Spleen (tissue), 11 donors: ENCODE results near the gene PHOSPHO1. TPM values are rescaled to one million over a fixed set of nuclear protein-coding genes. Genes with fewer than 3 reads are reported as not detected.

ENCODE experiments used
- DNase-seq: peaks from one replicate; pipeline ENCODE4 v3.0.0-alpha.2; 2020
- H3K27ac ChIP-seq, 8 donors: fragments of 200-600 bp; sonication (generic) in 7 of 8; 1 replicate in 4 of 8; 2 replicates in 4 of 8; pipeline versions ENCODE4 v1.5.0 to v1.8.0; 2016 to 2021; ENCODE audit warnings: inconsistent platforms in 4 of 8, mild to moderate bottlenecking in 4 of 8, moderate library complexity in 1 of 8
- H3K27me3 ChIP-seq, 7 donors: fragments of 200-600 bp; sonication (generic) in 6 of 7; replicated peaks in 1 of 7; 1 replicate in 4 of 7; 2 replicates in 3 of 7; pipeline versions ENCODE4 v1.5.0 to v1.8.0; 2016 to 2021; ENCODE audit warnings: inconsistent platforms in 3 of 7, mild to moderate bottlenecking in 1 of 7
- H3K36me3 ChIP-seq, 6 donors: fragments of 200-600 bp; sonication (generic) in 5 of 6; 1 replicate in 4 of 6; 2 replicates in 2 of 6; pipeline versions ENCODE4 v1.5.0 to v1.8.0; 2016 to 2021; ENCODE audit warnings: inconsistent platforms in 2 of 6
- H3K4me1 ChIP-seq, 6 donors: fragments of 200-600 bp; sonication (generic) in 5 of 6; 1 replicate in 3 of 6; 2 replicates in 3 of 6; pipeline versions ENCODE4 v1.5.0 to v1.8.0; 2016 to 2021; ENCODE audit warnings: inconsistent platforms in 3 of 6
- H3K4me3 ChIP-seq, 8 donors: fragments of 200-600 bp; sonication (generic) in 7 of 8; 1 replicate in 4 of 8; 2 replicates in 4 of 8; pipeline versions ENCODE4 v1.5.0 to v1.8.0; 2016 to 2021; ENCODE audit warnings: inconsistent platforms in 4 of 8, mild to moderate bottlenecking in 4 of 8, moderate library complexity in 2 of 8
- H3K9me3 ChIP-seq, 8 donors: fragments of 200-600 bp; sonication (generic) in 7 of 8; 1 replicate in 4 of 8; 2 replicates in 4 of 8; pipeline versions ENCODE4 v1.5.0 to v1.8.0; 2016 to 2021; ENCODE audit warnings: inconsistent platforms in 4 of 8
- POLR2A ChIP-seq, 3 donors: fragments of 450-650 bp; IDR thresholded peaks; one replicate each; pipeline ENCODE4 v1.5.1; 2017; ENCODE audit warnings: antibody characterized with exemption in 3 of 3, mild to moderate bottlenecking in 1 of 3
- POLR2AphosphoS5 ChIP-seq, 3 donors: sonication (generic); formaldehyde crosslinking; IDR thresholded peaks; one replicate each; pipeline ENCODE4 v1.5.1; 2017; ENCODE audit warnings: antibody characterized with exemption in 3 of 3
- WGBS, 5 donors: extraction: QIAGEN DNeasy Blood & Tissue Kit in 3 of 5; methylation state at CpG; one replicate each; pipeline versions ENCODE4 v1.1.5 to v1.1.7; 2013 to 2018; 5-methylcytosine and 5-hydroxymethylcytosine counted together
- intact Hi-C: fragments of 100-400 bp; cut with DNase I; formaldehyde crosslinking; loops from one replicate; pipeline ENCODE4 v1.15.0; 2023; ENCODE audit warnings: low total_unique reads
- polyA plus RNA-seq, 3 donors: library from polyadenylated mRNA; stranded (reverse); fragments of 200-250 nt; gene quantifications; one replicate each; pipeline ENCODE4 v1.2.1, GENCODE V29; 2013
- total RNA-seq, 7 donors: library from RNA; depleted of rRNA in 3 of 7; stranded (reverse); fragments of >200 nt in 3 of 7; fragmentation: NEBNext Ultra II Directional in 4 of 7; extraction: Animal tissue kit (Norgen Biotek cat#: 25700) in 4 of 7; gene quantifications; one replicate each; pipeline versions ENCODE4 v1.1.0 to v1.2.1, GENCODE V29; 2016 to 2021
- TF ChIP-seq, protein P1 (sequence below), 11 experiments: fragments of 200-600 bp in 7 of 11; fragments of 450-650 bp in 4 of 11; sonication (generic) in 4 of 11; IDR thresholded peaks in 8 of 11; conservative IDR thresholded peaks in 3 of 11; 1 replicate in 7 of 11; 2 replicates in 4 of 11; pipeline versions ENCODE4 v1.4.0 to v1.8.0; 2016 to 2021; ENCODE audit warnings: antibody characterized with exemption in 11 of 11, inconsistent platforms in 4 of 11, mild to moderate bottlenecking in 1 of 11
- donor health status: healthy with polysubstance abuse.
- donor health status: DM: no; HTN: no; CAD: no; lungs with moderate emphysema.
- donor health status: DM: no; HTN: no; CAD: no.
- donor health status: Bipolar disorder and iron deficiency.
- donor health status: healthy.
- donor health status: DM: no; HTN: no; CAD: no.
- donor health status: DM: yes; HTN: yes; CAD: no.

The PHOSPHO1 gene
- total and polyA plus RNA-seq, 10 donors: 0.80 to 12.2 (median 3.9) TPM

DNA sequence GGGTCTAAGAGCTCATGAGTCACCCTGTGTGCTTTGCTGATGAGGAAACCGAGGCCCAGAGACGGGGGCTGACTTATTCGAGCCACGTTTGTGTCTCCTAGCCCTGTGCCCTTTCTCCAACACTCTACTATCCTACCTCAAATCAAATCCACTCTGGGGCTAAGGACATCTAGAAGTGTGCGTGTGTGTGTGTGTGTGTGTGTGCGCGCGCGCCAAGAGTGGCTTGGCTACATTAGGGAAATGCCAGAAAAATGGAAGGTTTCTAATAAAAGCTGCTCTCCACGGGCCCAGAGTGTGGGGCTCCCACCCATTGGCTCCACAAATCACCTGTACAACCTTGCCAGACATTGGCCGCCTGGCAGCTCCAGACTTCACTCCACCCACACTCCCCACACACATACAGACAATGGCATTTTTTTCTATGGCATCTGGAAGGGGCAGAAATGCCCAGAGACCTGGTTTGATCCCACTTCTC, 30.3 kb upstream of the PHOSPHO1 start:
- Histone ChIP-seq H3K27ac (peak overlapping the region; percentile 29 to 93 (median 79)), H3K9me3 (no peaks in the 10 kb centered on the region), H3K36me3 (no peaks in the 10 kb centered on the region), H3K4me1 (peaks cover 0 to 29% (median 12%) of the 10 kb centered on the region in 6 donors), H3K4me3 (peak overlapping the region; percentile 35 to 74 (median 47)), H3K27me3 (peaks cover 0 to 22% (median 0%) of the 10 kb centered on the region in 7 donors)
- TF ChIP-seq POLR2A (IDR thresholded peaks at IDR 0.05): no peak
- TF ChIP-seq, protein P1, sequence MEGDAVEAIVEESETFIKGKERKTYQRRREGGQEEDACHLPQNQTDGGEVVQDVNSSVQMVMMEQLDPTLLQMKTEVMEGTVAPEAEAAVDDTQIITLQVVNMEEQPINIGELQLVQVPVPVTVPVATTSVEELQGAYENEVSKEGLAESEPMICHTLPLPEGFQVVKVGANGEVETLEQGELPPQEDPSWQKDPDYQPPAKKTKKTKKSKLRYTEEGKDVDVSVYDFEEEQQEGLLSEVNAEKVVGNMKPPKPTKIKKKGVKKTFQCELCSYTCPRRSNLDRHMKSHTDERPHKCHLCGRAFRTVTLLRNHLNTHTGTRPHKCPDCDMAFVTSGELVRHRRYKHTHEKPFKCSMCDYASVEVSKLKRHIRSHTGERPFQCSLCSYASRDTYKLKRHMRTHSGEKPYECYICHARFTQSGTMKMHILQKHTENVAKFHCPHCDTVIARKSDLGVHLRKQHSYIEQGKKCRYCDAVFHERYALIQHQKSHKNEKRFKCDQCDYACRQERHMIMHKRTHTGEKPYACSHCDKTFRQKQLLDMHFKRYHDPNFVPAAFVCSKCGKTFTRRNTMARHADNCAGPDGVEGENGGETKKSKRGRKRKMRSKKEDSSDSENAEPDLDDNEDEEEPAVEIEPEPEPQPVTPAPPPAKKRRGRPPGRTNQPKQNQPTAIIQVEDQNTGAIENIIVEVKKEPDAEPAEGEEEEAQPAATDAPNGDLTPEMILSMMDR (IDR thresholded peaks at IDR 0.05 in 8 of 11, conservative IDR thresholded peaks at IDR 0.05 in 3 of 11): no peak
- no peak for TF ChIP-seq POLR2AphosphoS5 (IDR thresholded peaks at IDR 0.05)
- intact Hi-C loops: no loop called here
- DNase-seq: no peak
- 43 to 56% (median 54%) methylated on average over 11 of the region's 11 CpGs for WGBS, 5 donors

DNA sequence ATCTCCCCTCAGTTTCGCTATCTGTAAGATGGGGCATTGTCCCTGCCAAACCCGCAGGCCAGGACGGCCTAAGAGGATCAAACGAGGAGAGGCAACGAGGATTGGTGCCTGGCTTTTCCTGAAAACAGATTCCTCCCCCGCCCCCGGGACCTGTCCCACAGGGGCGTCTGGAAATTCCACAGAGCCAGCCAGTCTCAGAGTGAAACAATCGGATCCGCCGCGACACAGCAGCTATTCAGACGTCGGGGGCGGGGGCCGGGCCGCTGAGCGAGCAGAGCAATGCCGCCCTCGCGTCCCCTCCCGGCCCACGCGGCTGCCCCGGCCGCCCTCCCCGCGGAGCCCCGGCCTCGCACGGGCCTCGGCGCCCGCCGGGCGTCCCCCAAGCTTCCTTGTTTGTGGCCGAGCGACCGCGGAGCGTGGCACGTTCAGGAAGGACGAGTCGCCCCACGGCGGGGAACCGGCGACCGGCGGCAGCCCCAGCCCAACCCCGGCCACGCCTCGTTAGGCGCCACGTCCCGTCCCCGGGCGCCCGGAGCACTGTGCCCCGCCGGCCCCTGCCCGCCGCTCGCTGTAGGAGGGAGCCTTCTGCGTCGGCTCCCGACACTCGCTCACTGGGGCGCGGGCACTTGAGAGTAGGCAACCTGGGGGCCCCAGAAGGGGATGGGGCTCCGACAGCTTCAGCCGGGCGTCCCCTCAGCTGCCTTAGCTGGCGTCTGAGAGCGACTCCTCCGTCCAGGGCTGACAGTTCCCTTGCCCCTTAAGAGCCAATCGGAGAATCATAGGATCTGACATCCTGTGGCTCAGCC, 29.6 kb upstream of the PHOSPHO1 start:
- H3K9me3 ChIP-seq: no peaks in the 10 kb centered on the region
- peaks cover 0 to 30% (median 12%) of the 10 kb centered on the region in 6 donors for H3K4me1 ChIP-seq
- H3K36me3 ChIP-seq: no peaks in the 10 kb centered on the region
- intact Hi-C loops: no loop called here
- H3K27me3 ChIP-seq: peaks cover 0 to 22% (median 0%) of the 10 kb centered on the region in 7 donors
- 0 to 2% (median 1%) methylated on average over 12 to 77 of the region's 77 CpGs for WGBS, 5 donors
- peak overlapping the region; percentile 35 to 74 (median 47) for H3K4me3 ChIP-seq
- peak overlapping the region; percentile 29 to 93 (median 79) for H3K27ac ChIP-seq
- peak; percentile 94 for DNase-seq
- TF ChIP-seq POLR2A (IDR thresholded peaks at IDR 0.05): no peak
- TF ChIP-seq, protein P1 (IDR thresholded peaks at IDR 0.05 in 8 of 11, conservative IDR thresholded peaks at IDR 0.05 in 3 of 11): no peak
- TF ChIP-seq POLR2AphosphoS5 (IDR thresholded peaks at IDR 0.05): peak in 2 of 3 donors; percentile 50 to 70

DNA sequence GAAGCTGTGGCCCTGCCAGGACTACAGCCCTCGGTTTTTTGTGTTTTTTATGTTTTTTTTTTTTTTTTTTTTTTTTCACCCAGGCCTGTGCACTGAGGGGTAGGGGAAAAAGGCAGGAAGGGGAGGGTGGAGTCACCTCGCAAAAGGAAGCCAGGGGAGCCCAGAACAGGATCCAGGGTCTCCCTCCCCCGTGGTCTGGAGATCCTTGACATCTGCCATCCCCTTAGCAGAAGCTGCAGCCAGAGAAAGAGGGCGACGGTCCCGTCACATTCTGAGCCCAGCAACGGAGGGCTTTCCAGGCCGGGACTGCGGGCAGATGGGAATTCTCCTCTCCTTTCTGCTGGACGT, 29.1 kb upstream of the PHOSPHO1 start:
- Histone ChIP-seq H3K9me3 (no peaks in the 10 kb centered on the region), H3K4me1 (peaks cover 0 to 32% (median 12%) of the 10 kb centered on the region in 6 donors), H3K27ac (peak overlapping the region in 7 of 8 donors; percentile 29 to 93 (median 81)), H3K4me3 (peak overlapping the region; percentile 35 to 74 (median 47)), H3K27me3 (peaks cover 0 to 22% (median 0%) of the 10 kb centered on the region in 7 donors), H3K36me3 (no peaks in the 10 kb centered on the region)
- 3 to 9% (median 8%) methylated on average over 10 of the region's 10 CpGs for WGBS, 5 donors
- peak in 1 of 3 donors; percentile 30 for TF ChIP-seq POLR2AphosphoS5 (IDR thresholded peaks at IDR 0.05)
- no peak for TF ChIP-seq POLR2A (IDR thresholded peaks at IDR 0.05)
- intact Hi-C loops: no loop called here
- DNase-seq: no peak

DNA sequence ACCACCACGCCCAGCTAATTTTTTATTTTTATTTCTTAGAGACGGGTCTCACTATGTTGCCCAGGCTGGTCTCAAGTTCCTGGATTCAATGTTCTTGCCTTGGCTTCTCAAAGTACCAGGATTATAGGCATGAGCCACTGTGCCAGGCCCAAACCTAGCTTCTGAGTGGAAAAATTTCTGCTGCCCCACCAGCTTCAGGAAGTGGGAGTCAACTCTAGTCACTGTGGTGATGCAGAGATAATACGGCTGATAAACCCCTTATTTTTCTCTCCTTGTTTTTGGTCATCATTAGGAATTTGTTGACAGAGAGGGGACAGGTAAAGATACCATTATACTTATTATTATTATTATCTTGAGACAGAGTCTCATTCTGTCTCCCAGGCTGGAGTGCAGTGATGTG, 27.8 kb upstream of the PHOSPHO1 start:
- Histone ChIP-seq H3K27me3 (peaks cover 0 to 22% (median 0%) of the 10 kb centered on the region in 7 donors), H3K4me1 (peaks cover 0 to 32% (median 12%) of the 10 kb centered on the region in 6 donors), H3K27ac (no peak overlapping the region), H3K36me3 (no peaks in the 10 kb centered on the region), H3K9me3 (no peaks in the 10 kb centered on the region), H3K4me3 (no peak overlapping the region)
- intact Hi-C loops: no loop called here
- WGBS, 5 donors: 75 to 90% (median 79%) methylated on average over 3 of the region's 3 CpGs
- TF ChIP-seq POLR2A (IDR thresholded peaks at IDR 0.05) (no peak), POLR2AphosphoS5 (IDR thresholded peaks at IDR 0.05) (no peak)
- TF ChIP-seq, protein P1 (IDR thresholded peaks at IDR 0.05 in 8 of 11, conservative IDR thresholded peaks at IDR 0.05 in 3 of 11): no peak
- no peak for DNase-seq
